NCI-H1105 treated with DMSO at 0.1 percent for 48 hours (cell line): ENCODE data around the gene CARS1.

Experiments
- DNase-seq: peaks from one replicate; lab custom pipeline; 2025; lab: John Stamatoyannopoulos, UW

The CARS1 gene

DNA sequence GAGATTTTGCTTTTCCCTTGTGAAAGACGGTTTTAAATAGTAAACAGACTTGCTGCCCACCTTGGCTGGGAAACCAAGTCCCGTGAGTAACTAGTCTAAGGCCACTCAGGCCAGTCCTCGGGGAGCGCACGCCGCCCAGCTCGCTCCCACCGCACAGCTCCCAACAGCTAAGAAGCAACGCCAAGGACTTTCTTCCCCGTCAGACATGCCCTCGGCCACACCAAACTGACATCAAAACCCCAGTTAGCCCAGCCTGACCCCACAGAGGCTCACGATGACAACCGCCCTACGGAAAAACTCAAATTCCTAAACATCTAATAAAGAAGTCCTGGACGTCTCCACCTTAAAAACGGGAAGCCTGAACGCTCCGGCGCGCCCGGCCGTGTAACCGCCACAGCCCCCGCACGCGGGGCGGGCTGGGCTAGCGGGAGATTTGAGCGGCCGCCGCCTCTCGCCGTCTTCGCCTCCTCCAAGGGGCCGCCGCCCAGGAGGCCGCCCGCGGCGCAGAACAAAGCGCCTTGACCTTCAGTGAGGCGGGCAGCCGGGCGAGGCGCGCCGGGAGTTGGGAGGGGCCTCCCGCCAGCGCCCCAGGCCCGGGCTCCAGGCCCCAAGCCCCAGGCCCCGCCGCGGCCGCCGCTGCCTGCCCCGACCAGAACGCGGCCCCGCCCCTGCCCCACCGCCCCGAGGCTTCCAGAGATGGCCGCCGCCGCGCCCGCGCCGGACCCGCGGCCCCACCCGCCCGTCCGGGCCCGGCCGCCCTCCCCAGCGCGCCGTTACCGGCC lies 65.6 kb downstream of the CARS1 start:
- peak; percentile 38 for DNase-seq

DNA sequence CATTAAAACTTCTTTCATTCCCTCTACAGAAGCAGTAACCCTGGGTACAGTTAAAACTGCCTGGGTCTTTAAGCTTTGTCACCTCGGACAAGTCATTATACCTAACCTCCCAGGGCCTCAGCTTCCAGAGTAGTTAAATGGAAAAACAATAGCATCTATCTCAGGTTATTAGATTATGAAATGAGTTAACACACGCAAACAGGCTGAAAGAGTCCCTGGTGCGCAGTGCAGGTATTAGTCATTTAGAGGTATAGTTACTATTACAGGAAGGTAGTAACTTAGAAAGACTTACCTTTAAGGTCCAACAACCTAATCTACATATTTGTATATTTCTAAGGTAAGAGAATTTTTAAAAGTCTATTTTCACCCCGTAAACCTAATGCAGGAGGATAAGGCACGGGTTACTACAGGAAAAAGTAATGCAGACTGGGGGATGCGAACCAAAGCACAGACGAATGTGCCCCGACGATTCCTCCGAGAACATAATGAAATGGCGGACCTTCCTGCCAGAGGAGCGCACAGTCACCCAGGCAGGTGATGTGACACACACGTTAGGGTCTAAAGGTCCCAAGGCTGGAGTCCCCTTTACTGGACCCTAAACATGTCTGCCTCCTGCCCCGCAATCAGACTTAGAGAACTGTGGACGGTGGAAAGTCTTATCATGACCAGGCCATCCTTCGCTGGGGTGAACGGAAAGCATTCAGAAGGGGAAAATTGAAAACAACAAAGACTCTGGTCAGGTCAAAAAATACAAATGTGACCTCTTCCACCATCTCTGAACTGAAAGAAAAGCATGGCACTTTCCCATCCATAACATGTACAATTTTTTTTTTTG lies 66.4 kb downstream of the CARS1 start:
- DNase-seq: peak; percentile 19

DNA sequence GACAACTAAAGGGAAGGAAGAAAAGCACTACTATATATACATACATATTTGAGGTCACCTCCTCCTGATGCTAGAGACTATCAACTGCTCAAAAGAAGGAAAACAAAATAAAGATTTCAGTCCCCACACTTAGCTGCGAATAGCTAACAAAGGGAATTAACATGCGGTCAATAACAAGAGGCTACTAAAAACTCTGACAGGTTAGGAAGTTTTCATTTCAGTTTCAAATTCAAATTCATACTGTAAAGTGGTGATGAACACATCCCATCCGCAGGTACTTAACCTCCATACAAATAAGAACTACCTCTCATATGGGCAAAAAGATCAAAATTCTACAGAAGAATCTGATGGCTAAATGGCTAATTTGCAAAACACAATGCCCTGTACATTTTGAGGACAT lies 67.7 kb downstream of the CARS1 start:
- DNase-seq: no peak

GRCh38 chr11:2989006-2989405 lies 68.2 kb downstream of the CARS1 start:
- no peak for DNase-seq

- DNase-seq: no peak
Observed at GRCh38 chr11:2987881-2988861, 69.1 kb downstream of the CARS1 start.

DNA sequence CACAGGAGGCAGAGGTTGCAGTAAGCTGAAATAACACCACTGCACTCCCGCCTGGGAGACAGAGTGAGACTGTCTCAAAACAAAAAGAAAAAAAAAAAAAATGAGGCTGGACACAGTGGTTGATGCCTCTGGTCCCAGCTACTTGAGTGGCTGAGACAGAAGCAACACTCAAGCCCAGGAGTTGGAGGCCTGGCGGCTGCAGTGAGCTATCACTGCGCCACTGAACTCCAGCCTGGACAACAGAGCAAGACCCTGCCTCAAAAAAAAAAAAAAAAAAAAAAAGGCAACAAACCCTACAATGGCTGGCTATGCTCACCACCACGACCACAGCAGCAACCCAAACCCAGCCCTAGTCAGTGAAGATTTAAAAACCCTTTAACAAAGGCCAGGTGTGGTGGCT lies 73.3 kb downstream of the CARS1 start:
- no peak for DNase-seq

- DNase-seq: no peak
Observed at GRCh38 chr11:2982214-2982613, 75.0 kb downstream of the CARS1 start.

- no peak for DNase-seq
Observed at GRCh38 chr11:2981130-2981529, 76.1 kb downstream of the CARS1 start.

DNA sequence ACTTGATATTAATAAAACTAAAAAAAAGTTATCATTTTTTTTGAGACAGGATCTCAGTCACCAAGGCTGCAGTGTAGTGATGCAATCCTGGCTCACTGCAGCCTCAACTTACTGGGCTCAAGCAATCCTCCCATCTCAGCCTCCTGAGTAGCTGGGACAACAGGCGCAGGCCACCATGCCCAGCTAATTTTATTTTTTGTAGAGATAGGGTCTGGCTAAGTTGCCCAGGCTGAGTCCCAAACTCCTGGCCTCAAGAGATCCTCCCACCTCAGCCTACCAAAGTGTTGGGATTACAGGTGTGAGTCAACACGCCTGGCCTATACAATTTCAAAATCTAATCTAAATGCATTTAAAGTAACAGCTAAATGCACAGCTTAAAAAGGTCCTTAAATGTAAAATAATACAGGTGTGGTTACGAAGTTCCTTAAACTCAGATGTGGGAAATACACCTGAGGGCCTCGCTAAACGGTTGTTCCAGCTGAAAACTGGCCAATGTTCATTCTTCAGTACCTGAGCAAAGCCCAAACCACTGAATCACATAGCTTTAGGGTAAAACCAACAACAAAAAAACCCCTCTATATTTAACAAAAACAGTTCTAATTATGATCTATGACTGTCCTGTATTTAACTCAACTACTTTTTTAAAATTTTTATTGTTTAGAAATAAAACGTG lies 76.9 kb downstream of the CARS1 start:
- DNase-seq: no peak

DNA sequence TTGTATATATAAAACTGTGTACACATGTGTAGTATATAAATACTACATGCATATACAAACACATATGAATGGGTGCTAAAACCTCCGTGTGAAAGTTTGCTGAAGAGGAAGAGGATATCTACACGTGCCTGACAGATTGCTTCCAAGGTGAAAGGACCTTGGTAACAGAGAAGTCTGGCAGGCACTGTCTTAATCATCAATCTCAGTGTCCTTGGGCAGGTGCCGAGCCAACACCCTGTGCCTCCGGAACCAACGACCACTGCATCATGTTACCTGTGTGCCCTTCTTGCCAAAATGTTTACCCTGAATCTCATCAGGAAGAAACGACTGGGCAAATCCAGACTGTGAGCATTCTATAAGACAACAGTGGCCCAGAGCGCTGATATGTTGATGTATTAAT lies 80.1 kb downstream of the CARS1 start:
- DNase-seq: no peak

DNA sequence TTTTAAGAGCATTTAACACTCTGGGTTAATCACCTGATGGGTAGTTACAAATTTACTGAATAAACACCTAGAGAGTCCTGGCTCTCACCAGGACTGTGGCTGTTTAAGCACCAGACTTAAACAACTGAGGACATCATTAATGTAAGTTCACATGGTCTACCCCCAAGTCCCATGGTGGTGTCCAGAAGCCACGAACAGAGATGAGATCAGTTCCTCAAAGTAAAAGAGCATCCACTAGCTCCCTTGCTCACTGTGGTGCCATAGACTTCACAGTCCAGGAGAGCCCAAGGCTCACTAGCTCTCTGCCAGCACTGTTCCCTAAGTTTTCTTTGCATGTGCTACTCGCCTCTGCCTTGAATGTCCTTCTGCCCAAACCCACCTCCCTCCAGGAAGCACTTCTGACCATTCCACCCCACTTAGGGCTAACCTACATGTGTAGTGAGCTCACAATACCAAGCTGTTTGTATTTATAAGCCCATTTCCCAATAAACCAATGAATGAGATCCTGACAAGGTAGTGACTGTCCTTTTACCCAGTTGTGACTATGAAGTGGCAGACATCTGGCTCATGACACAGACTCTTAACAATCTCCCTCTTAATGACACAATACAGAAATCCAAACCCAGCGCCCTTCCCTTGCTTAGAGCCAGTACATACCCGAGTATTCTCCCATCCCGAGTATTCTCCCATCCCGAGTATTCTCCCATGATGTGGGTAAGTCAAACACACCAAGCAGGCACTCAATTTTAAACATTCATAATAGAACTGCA lies 80.7 kb downstream of the CARS1 start:
- DNase-seq: no peak

GRCh38 chr11:2975594-2975993 lies 81.6 kb downstream of the CARS1 start:
- DNase-seq: peak; percentile 13

GRCh38 chr11:2974272-2974671 lies 83.0 kb downstream of the CARS1 start:
- DNase-seq: no peak

DNA sequence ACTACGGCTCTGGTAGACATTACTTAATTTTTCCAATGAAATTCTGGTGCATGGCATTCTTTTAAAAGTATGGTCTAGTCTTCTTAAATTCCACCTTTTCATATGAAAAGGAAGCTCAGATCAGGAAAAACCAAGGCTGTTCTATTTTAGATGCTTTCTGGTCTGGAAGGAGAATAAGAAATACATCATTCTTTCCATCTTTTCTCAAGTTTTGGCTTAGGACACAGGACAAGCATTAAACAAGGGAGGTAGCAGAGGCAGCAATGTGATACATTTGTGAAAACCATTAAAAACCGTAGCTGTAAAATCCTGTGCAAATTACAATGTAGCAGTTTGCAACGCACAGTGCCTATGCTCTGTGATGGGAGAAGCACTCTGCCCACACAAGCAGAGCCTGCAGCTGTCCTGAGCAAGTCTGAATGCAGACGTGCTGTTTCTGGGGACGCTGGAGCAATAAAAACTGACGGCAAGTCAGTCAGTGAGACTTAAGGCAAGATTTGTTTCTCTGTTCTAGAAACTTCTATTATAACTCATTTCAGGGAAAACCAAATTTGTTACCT lies 88.8 kb downstream of the CARS1 start:
- DNase-seq: no peak

DNA sequence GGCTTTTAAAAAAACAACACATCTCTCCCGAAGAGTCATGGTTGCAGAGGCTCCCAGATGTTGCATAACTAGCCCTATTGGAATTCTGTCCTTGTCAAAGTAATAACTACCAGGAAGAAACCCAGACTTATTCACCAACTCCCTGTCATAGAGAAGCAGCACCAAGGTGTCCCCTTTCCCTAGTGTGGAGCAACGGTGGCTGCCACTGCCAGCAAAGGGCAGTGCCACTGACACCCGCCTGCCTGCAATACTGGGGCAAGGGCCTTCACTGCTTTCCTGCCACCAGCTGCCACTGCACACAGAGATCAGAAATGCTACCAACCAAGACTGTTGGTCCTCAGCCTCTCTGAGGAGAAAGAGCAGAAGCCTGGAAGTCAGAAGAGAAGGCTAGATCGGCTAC lies 92.4 kb downstream of the CARS1 start:
- DNase-seq: no peak

DNA sequence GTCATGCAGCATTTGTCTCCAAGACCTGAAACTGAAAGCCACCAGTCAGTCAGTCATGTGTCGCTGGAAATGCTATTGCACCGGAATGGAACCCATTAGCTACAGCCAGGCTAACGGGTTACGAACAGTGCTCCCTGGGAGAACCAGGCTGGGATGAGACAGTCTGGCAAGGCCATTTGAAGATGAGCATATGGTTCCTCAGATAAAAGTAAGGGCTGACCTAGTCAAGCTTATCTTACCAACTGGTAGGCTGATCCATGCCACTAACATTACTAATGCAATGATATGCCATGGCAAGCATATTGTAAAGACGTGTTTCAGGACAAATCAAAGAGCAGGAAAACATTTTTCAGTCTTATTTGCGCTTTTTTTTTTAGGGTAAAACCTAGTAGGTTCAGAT lies 93.5 kb downstream of the CARS1 start:
- DNase-seq: no peak

DNA sequence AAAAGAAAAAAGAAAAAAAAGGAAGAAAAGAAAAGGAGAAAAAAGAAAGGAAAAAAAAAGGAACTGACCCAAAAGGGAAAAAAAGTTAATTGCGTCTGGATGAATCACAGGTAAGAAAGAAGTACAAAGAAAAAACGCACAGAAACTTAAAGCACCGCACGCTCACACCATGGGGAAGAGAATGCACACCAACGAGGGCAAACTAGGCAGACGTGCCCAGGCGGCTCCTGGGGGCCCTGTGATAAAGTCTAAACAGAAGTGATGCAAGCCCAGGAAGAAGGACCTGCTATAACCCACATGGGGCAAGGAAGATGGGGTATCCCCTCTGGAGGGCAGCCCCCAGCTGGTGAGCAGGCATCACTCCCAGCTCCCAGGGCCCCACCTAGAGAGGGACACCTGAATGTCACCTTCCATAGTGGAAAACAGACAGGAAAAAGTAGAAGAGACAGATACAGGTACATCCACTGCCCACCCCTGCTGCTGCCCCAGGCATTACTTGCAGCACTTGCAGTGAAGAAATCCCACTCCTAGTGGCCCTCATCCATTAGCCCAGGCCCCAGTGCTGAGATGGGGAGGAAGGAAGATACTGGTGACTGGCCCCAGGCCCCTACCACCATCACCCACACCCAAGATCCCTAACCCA lies 94.0 kb downstream of the CARS1 start:
- DNase-seq: no peak

DNA sequence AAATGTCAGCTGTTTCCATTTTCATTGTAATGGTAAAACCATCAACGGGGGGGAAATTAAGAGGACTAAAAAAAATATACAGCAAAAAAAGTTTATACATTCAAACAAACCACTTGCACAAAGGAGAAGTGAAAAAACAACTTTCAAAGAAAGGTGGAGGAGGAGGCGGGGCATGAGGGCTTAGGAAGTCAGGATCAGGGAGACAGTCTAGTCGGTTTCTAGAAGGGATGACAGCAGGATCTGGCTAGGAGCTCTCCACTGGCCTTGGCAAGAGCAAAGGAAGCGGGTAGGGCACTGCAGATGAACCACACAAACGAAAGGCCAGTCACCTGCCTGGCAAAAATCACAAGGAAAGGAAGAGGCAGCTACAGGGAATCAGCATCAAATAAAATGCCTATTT lies 96.1 kb downstream of the CARS1 start:
- no peak for DNase-seq

DNA sequence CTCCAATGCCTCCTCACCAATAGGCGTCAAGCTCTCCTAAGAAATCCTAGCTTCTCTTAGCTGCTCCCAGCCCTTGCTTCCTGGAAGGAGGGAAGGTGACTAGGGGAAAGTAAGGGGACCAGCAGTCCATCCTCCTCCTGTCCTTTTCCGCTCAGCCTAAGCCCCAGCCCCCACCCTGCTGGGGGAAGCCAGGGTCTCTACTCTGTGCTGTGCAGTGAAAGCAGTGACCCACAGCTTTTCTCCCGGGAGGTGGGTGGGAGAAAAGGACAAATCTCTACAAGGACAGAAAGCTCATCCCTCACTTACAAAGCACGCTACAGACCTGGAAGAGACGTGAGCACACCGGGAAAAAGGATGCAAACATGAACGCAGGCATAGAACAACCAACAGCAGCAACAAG lies 97.1 kb downstream of the CARS1 start:
- DNase-seq: no peak

- no peak for DNase-seq
Observed at GRCh38 chr11:2958251-2958650, 99.0 kb downstream of the CARS1 start.
